ENCODE data around the gene SREBF1. TPM values are rescaled to one million over a fixed set of nuclear protein-coding genes. Genes with fewer than 3 reads are reported as not detected.

Gene SREBF1
- total and polyA plus RNA-seq, 2 of the 8 experiments (the other 6 are each of a cell fraction or from before 2014, with no cell fraction given): 28.6 to 70.8 TPM

- Histone ChIP-seq H3K23ac (ENCODE audit: insufficient read length) (no peak overlapping the region), H4K8ac (ENCODE audit: extremely low read depth, insufficient read depth, low read length) (no peak overlapping the region), H2BK5ac (ENCODE audit: low read depth, low read length) (no peak overlapping the region), H2BK15ac (ENCODE audit: low read length) (no peak overlapping the region), H3K9me3 (ENCODE audit: insufficient read depth in 2 of 2, low read depth in 1 of 2, low read length in 1 of 2) (no peaks in the 10 kb centered on the region), H3K4ac (replicated peaks; ENCODE audit: insufficient read length, low read depth, low read length) (no peak overlapping the region), H3K4me3 (ENCODE audit: extremely low read depth in 1 of 4, insufficient read depth in 2 of 4, low read depth in 3 of 4, low read length in 4 of 4) (no peak overlapping the region), H3K27me3 (replicated peaks in 1 of 4; ENCODE audit: control insufficient read depth in 3 of 4, extremely low read depth in 1 of 4, insufficient read depth in 3 of 4, low read length in 3 of 4) (no peaks in the 10 kb centered on the region), H2AK5ac (ENCODE audit: low read depth, low read length) (no peak overlapping the region), H2AFZ (ENCODE audit: low read length) (no peak overlapping the region), H4K91ac (replicated peaks; ENCODE audit: insufficient read length, low read length) (no peak overlapping the region), H3K9ac (replicated peaks in 1 of 4; ENCODE audit: extremely low read depth in 1 of 4, low read depth in 3 of 4, low read length in 3 of 4) (no peak overlapping the region), H3K4me1 (replicated peaks in 1 of 4; ENCODE audit: control insufficient read depth in 3 of 4, insufficient read depth in 4 of 4, low read length in 3 of 4) (peaks cover 20 to 32% (median 25%) of the 10 kb centered on the region in 4 experiments), H3K4me2 (ENCODE audit: insufficient read depth in 1 of 2, low read depth in 2 of 2, low read length in 2 of 2) (no peak overlapping the region), H4K20me1 (replicated peaks in 1 of 2; ENCODE audit: control insufficient read depth in 1 of 2, insufficient read depth in 2 of 2, low read length in 2 of 2) (no peaks in the 10 kb centered on the region), H3K79me2 (ENCODE audit: control insufficient read depth in 1 of 2, insufficient read depth in 2 of 2, low read length in 2 of 2) (no peaks in the 10 kb centered on the region), H2BK120ac (replicated peaks; ENCODE audit: low read depth, low read length) (no peak overlapping the region), H2BK20ac (ENCODE audit: low read length) (no peak overlapping the region), H3K36me3 (ENCODE audit: control insufficient read depth in 2 of 4, insufficient read depth in 4 of 4, low read length in 3 of 4) (no peaks in the 10 kb centered on the region), H3K79me1 (ENCODE audit: low read depth, low read length) (no peaks in the 10 kb centered on the region), H3K27ac (ENCODE audit: low read depth, low read length) (no peak overlapping the region), H2BK12ac (ENCODE audit: low read depth, low read length) (no peak overlapping the region), H3K56ac (replicated peaks; ENCODE audit: insufficient read length, low read depth, low read length) (no peak overlapping the region), H4K5ac (ENCODE audit: insufficient read length, low read depth, low read length) (no peak overlapping the region), H3K14ac (ENCODE audit: insufficient read length) (no peak overlapping the region), H3K18ac (ENCODE audit: extremely low read depth, low read length) (no peak overlapping the region), H3K23me2 (ENCODE audit: low read depth, low read length) (no peaks in the 10 kb centered on the region)
- 82% methylated on average over 6 of the region's 6 CpGs; no CpG with 5 or more reads in 1 of the 2 experiments for WGBS, 2 experiments (ENCODE audit: extremely low coverage in 1 of 2, insufficient coverage in 1 of 2, insufficient read length in 1 of 2, insufficient replicate concordance in 2 of 2, low coverage in 1 of 2, low lambda C conversion rate in 2 of 2, missing lambda C conversion rate in 1 of 2)
- DNase-seq (ENCODE audit: low read depth in 1 of 2, low spot score in 2 of 2) (no peak), FAIRE-seq (no peak)
- TF ChIP-seq MAFK (IDR thresholded peaks at IDR 0.05; ENCODE audit: low read depth, low read length): no peak
- TF ChIP-seq CHD2 (IDR thresholded peaks at IDR 0.05; ENCODE audit: low read length): no peak
- no peak for TF ChIP-seq CEBPB (IDR thresholded peaks at IDR 0.05; ENCODE audit: low read depth, low read length)
- CTCF ChIA-PET (ENCODE audit: partially characterized antibody): interaction anchor here (1.0 to 22.5 kb wide), 11 partner anchors 9 to 147 kb away, joined by 3 to 404 read pairs (median 5); no protein-coding TSS in a partner anchor
- POLR2A ChIA-PET (ENCODE audit: partially characterized antibody): interaction anchor here (0.8 kb wide), 1 partner anchor 222 kb away, joined by 3 read pairs; no protein-coding TSS in a partner anchor
Observed at GRCh38 chr17:17886226-17886625, 49.4 kb upstream of the SREBF1 start.
